ENCODE results near the gene INPP5D. TPM values are rescaled to one million over a fixed set of nuclear protein-coding genes. Genes with fewer than 3 reads are reported as not detected.

Gene INPP5D
- total RNA-seq, 1 donor, result under 0.01 TPM

GRCh38 chr2:233223059-233223894, 163.1 kb downstream of the INPP5D start:
- DNase-seq (ENCODE audit: insufficient read length, low spot score, missing footprints), result no peak
- H3K4me1 ChIP-seq (ENCODE audit: insufficient read depth, low read length), result no peaks in the 10 kb centered on the region
- H3K4me2 ChIP-seq (ENCODE audit: insufficient read depth, low read length), result no peak overlapping the region
- no peak overlapping the region for H3K27ac ChIP-seq (ENCODE audit: low read depth, low read length)
- H3K4me3 ChIP-seq (ENCODE audit: insufficient read depth, low read length), result no peak overlapping the region
- no peaks in the 10 kb centered on the region for H3K9me3 ChIP-seq (ENCODE audit: low read depth, low read length)
- no peaks in the 10 kb centered on the region for H3K79me2 ChIP-seq (ENCODE audit: insufficient read depth, low read length)
- no peak for TF ChIP-seq CTCF (IDR thresholded peaks at IDR 0.05; ENCODE audit: extremely low read depth, low read depth, low read length)
- peaks cover 11% of the 10 kb centered on the region for H3K27me3 ChIP-seq (ENCODE audit: insufficient read depth, low read length)
- H3K36me3 ChIP-seq (ENCODE audit: insufficient read depth, low read length), result no peaks in the 10 kb centered on the region
- no peaks in the 10 kb centered on the region for H4K20me1 ChIP-seq (ENCODE audit: insufficient read depth, low read length)
- H2AFZ ChIP-seq (ENCODE audit: low read length), result no peak overlapping the region

GRCh38 chr2:233225230-233226068, 165.3 kb downstream of the INPP5D start:
- TF ChIP-seq CTCF (IDR thresholded peaks at IDR 0.05; ENCODE audit: extremely low read depth, low read depth, low read length), result no peak
- H3K36me3 ChIP-seq (ENCODE audit: insufficient read depth, low read length), result no peaks in the 10 kb centered on the region

GRCh38 chr2:233226511-233227031, 166.4 kb downstream of the INPP5D start:
- no peaks in the 10 kb centered on the region for H3K4me1 ChIP-seq (ENCODE audit: insufficient read depth, low read length)
- no peak overlapping the region for H3K27ac ChIP-seq (ENCODE audit: low read depth, low read length)
- H3K27me3 ChIP-seq (ENCODE audit: insufficient read depth, low read length), result peaks cover 16% of the 10 kb centered on the region
- DNase-seq (ENCODE audit: insufficient read length, low spot score, missing footprints), result no peak
- no peaks in the 10 kb centered on the region for H4K20me1 ChIP-seq (ENCODE audit: insufficient read depth, low read length)
- TF ChIP-seq CTCF (IDR thresholded peaks at IDR 0.05; ENCODE audit: extremely low read depth, low read depth, low read length), result no peak
- H2AFZ ChIP-seq (ENCODE audit: low read length), result no peak overlapping the region
- no peaks in the 10 kb centered on the region for H3K79me2 ChIP-seq (ENCODE audit: insufficient read depth, low read length)
- no peak overlapping the region for H3K4me3 ChIP-seq (ENCODE audit: insufficient read depth, low read length)
- H3K9me3 ChIP-seq (ENCODE audit: low read depth, low read length), result no peaks in the 10 kb centered on the region
- H3K4me2 ChIP-seq (ENCODE audit: insufficient read depth, low read length), result no peak overlapping the region
- H3K36me3 ChIP-seq (ENCODE audit: insufficient read depth, low read length), result no peaks in the 10 kb centered on the region

More at GRCh38 chr2:233225230-233226068, 165.3 kb downstream of the INPP5D start:
- H3K4me3 ChIP-seq (ENCODE audit: insufficient read depth, low read length), result no peak overlapping the region
- H4K20me1 ChIP-seq (ENCODE audit: insufficient read depth, low read length), result no peaks in the 10 kb centered on the region
- no peak overlapping the region for H3K4me2 ChIP-seq (ENCODE audit: insufficient read depth, low read length)
- no peak for DNase-seq (ENCODE audit: insufficient read length, low spot score, missing footprints)
- no peak overlapping the region for H3K27ac ChIP-seq (ENCODE audit: low read depth, low read length)
- H2AFZ ChIP-seq (ENCODE audit: low read length), result no peak overlapping the region
- H3K4me1 ChIP-seq (ENCODE audit: insufficient read depth, low read length), result no peaks in the 10 kb centered on the region
- H3K9me3 ChIP-seq (ENCODE audit: low read depth, low read length), result no peaks in the 10 kb centered on the region
- no peaks in the 10 kb centered on the region for H3K79me2 ChIP-seq (ENCODE audit: insufficient read depth, low read length)
- peaks cover 16% of the 10 kb centered on the region for H3K27me3 ChIP-seq (ENCODE audit: insufficient read depth, low read length)
